ENCODE measurements around the gene ATG7.

ATG7 gene

DNA sequence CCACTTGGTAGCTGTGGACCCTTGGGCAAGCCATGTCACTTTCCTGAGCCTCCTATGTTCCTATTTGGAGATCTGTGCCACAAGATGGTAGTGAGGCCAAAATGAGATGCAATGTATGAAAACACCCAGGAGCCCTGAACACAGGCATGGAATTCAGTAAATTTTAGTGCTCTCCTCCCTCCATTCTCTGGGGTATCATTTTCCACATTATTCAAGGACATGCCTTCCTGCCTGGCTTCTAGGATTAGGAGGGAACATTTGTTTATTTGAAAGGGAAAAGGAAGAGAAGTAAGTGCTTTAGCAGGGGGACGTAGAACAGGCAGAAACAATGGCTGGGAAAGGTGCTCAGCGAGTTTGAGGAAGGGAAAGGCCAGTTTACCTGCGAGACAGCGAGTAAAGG, 98.8 kb downstream of the ATG7 start:
- peaks cover 12% of the 10 kb centered on the region for H3K36me3 Mint-ChIP-seq (ENCODE audit: low read depth)
- H3K27ac Mint-ChIP-seq = peak overlapping the region; percentile 80 to 99 (median 98)
- H3K4me1 Mint-ChIP-seq = peaks cover 61% of the 10 kb centered on the region
- TF ChIP-seq, protein P1, sequence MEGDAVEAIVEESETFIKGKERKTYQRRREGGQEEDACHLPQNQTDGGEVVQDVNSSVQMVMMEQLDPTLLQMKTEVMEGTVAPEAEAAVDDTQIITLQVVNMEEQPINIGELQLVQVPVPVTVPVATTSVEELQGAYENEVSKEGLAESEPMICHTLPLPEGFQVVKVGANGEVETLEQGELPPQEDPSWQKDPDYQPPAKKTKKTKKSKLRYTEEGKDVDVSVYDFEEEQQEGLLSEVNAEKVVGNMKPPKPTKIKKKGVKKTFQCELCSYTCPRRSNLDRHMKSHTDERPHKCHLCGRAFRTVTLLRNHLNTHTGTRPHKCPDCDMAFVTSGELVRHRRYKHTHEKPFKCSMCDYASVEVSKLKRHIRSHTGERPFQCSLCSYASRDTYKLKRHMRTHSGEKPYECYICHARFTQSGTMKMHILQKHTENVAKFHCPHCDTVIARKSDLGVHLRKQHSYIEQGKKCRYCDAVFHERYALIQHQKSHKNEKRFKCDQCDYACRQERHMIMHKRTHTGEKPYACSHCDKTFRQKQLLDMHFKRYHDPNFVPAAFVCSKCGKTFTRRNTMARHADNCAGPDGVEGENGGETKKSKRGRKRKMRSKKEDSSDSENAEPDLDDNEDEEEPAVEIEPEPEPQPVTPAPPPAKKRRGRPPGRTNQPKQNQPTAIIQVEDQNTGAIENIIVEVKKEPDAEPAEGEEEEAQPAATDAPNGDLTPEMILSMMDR (IDR thresholded peaks at IDR 0.05; ENCODE audit: unreplicated experiment in 3 of 3) = no peak
- H3K9me3 Mint-ChIP-seq = no peaks in the 10 kb centered on the region
- no peaks in the 10 kb centered on the region for H3K27me3 Mint-ChIP-seq (ENCODE audit: low read depth)
- H3K4me3 Mint-ChIP-seq = peak overlapping the region in 1 of 3 experiments; percentile 22

DNA sequence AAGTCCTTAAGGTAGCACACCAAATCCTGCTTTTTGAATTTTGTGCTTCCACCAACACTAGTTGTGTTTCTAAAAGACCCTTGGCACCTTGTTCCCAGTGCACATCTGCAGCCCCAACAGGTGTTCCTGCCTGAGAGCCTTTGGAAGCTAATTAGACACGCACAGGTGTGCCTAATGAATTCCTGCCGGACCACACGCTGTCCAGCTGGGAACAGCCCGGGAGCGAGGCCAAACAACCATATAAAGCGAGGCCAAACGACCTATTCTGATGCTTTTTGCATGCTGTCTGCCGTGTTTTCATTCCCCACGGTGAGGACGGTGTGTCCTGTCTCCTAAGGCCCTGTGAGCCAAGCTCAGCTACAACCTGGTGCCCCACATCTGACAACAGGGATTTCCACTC, 99.5 kb downstream of the ATG7 start:
- Mint-ChIP-seq H3K36me3 (ENCODE audit: low read depth) (peaks cover 7% of the 10 kb centered on the region), H3K9me3 (no peaks in the 10 kb centered on the region), H3K27ac (peak overlapping the region; percentile 40 to 99 (median 98)), H3K27me3 (ENCODE audit: low read depth) (no peaks in the 10 kb centered on the region), H3K4me1 (peaks cover 60% of the 10 kb centered on the region), H3K4me3 (no peak overlapping the region)
- TF ChIP-seq, protein P1 (IDR thresholded peaks at IDR 0.05; ENCODE audit: unreplicated experiment in 3 of 3) = no peak

DNA sequence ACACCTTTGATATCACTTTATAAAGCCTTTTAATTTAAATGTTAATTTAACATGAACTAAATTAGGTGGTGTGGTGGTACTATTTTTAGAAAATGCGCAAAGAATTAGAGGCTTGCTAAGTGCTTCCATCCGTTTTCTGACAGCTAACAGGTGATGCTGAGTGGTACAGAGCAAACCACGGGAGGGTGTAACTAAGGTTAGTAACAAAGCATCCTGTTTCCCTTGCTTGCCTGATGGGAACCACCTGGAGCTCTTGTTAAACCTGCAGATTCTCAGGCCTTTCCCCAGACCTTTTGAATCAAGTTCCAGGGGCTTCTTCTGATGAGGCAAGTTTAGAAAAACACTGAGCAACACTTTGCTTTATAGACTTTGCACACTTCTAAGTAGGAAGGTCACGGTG, 101.0 kb downstream of the ATG7 start:
- no peaks in the 10 kb centered on the region for H3K27me3 Mint-ChIP-seq (ENCODE audit: low read depth)
- TF ChIP-seq, protein P1 (IDR thresholded peaks at IDR 0.05; ENCODE audit: unreplicated experiment in 3 of 3) = no peak
- no peak overlapping the region for H3K27ac Mint-ChIP-seq
- no peak overlapping the region for H3K4me3 Mint-ChIP-seq
- H3K9me3 Mint-ChIP-seq = no peaks in the 10 kb centered on the region
- peaks cover 52% of the 10 kb centered on the region for H3K4me1 Mint-ChIP-seq
- peaks cover 7% of the 10 kb centered on the region for H3K36me3 Mint-ChIP-seq (ENCODE audit: low read depth)

DNA sequence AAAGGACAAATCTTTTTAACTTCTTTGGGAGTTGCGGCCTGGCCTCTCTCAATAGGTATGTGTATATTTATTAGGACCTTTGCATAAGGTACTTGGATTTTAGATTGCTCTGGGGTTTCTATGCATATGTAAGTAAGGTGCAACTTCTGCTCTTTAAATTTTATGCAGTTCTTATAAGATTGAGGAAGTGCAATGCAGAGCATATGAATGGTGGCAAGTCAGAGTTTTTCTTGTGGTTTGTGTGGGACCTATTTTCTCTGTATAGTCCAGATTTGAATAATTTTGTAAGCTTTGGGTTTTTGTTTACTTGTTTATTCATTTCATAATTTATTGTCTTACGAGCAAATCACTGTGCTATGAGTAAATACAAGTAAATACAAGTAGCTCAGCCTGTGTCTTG, 101.5 kb downstream of the ATG7 start:
- H3K27ac Mint-ChIP-seq = peak overlapping the region in 1 of 3 experiments; percentile 57
- no peaks in the 10 kb centered on the region for H3K9me3 Mint-ChIP-seq
- TF ChIP-seq, protein P1 (IDR thresholded peaks at IDR 0.05; ENCODE audit: unreplicated experiment in 3 of 3) = no peak
- H3K4me1 Mint-ChIP-seq = peaks cover 53% of the 10 kb centered on the region
- H3K4me3 Mint-ChIP-seq = no peak overlapping the region
- no peaks in the 10 kb centered on the region for H3K27me3 Mint-ChIP-seq (ENCODE audit: low read depth)
- H3K36me3 Mint-ChIP-seq (ENCODE audit: low read depth) = peaks cover 7% of the 10 kb centered on the region

DNA sequence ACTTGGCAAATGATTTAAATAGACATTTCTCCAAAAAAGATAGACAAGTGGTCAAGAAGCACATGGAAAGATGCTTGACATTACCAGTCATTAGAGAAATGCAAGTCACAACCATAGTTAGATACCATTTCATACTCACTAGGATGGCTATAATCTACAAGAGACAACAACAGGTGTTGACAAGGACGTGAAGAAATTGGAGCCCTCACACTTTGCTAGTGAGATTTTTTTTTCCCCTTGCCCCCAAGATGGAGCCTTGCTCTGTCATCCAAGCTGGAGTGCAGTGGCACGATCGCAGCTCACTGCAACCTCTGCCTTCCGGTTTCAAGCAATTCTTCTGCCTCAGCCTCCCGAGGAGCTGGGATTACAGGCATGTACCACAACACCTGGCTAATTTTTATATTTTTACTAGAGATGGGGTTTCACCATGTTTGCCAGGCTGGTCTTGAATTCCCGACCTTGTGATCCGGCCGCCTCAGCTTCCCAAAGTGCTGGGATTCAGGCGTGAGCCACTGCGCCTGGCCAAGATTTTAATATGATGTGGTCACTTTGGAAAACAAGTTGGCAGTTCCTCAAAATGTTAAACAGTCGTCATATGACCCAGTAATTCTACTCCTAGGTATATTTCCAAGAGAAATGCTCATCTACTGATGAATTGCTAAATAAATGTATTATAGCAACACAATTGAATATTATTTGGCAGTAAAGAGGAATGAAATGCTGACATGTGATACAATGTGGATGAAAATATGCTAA, 103.3 kb downstream of the ATG7 start:
- Mint-ChIP-seq H3K4me3 (no peak overlapping the region), H3K9me3 (no peaks in the 10 kb centered on the region), H3K36me3 (ENCODE audit: low read depth) (peaks cover 4% of the 10 kb centered on the region), H3K27me3 (ENCODE audit: low read depth) (no peaks in the 10 kb centered on the region), H3K4me1 (peaks cover 56% of the 10 kb centered on the region), H3K27ac (peak overlapping the region in 2 of 3 experiments; percentile 40 to 62)
- TF ChIP-seq, protein P1 (IDR thresholded peaks at IDR 0.05; ENCODE audit: unreplicated experiment in 3 of 3) = no peak

DNA sequence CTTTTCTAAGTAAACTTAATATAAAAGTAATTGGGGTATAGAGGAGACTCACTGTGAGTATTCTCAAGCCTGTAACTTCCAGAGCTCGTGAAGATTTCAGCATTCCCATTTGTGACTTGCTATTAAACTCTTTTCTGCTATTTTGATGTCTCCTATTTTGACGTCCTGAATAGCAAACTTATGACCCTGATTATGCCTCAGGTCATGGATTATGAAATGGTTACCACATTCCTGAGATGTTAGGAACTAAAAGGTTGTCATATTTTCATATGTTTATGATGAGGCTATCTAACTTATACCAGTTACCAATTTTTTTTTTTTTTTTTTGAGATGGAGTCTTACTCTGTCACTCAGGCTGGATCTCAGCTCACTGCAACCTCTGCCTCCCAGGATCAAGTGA, 105.5 kb downstream of the ATG7 start:
- TF ChIP-seq, protein P1 (IDR thresholded peaks at IDR 0.05; ENCODE audit: unreplicated experiment in 3 of 3) = no peak
- peaks cover 5% of the 10 kb centered on the region for H3K36me3 Mint-ChIP-seq (ENCODE audit: low read depth)
- H3K9me3 Mint-ChIP-seq = no peaks in the 10 kb centered on the region
- peaks cover 56% of the 10 kb centered on the region for H3K4me1 Mint-ChIP-seq
- H3K4me3 Mint-ChIP-seq = no peak overlapping the region
- no peaks in the 10 kb centered on the region for H3K27me3 Mint-ChIP-seq (ENCODE audit: low read depth)
- H3K27ac Mint-ChIP-seq = peak overlapping the region in 1 of 3 experiments; percentile 25

Measured in nephron (organoid).